Measurements from ENCODE around the gene MAST4. TPM values are rescaled to one million over a fixed set of nuclear protein-coding genes. Genes with fewer than 3 reads are reported as not detected.

Gene MAST4
- total and polyA plus RNA-seq, 5 donors, result 18.9 to 71.5 (median 52.4) TPM

DNA sequence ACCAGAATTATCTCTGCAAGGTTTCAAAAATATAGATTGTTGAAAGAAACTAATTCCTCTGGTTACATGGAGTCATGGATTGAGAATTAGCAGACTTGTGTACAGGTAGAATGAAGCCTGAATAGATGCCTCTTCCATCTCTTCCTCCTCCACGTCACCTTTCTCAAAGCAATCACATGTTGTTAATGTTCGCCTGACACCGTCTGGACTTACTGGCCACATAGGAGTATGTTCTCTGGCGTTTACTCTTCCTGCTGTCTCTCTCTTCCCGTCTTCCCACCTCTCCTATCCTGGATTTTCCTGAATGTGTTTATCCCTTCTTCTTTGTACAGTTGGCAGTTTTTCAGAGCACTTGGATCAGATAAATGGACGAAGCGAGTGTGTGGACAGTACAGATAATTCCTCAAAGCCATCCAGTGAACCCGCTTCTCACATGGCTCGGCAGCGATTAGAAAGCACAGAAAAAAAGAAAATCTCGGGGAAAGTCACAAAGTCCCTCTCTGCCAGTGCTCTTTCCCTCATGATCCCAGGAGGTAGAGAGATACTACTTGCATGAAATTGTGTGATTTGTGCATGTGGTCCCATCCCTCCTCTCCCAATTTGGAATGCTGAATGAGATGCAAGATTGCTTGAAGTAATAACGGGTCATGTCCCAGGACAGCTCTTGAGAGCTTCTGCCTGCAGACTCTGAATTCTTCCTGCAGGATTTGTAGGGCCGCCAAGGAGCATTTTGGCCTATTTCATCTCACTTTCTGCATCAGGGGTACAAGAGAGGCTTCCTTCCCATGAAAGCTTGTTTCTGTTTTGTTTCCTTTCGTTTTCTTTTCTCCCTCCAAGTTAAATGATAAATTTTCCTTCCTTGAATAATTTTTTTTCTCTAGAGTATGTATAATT is 553.1 kb downstream of the MAST4 start:
- DNase-seq (no peak), ATAC-seq (peak in 1 of 2 donors; percentile 41)
- intact Hi-C loops (cut with DNase I), result loop anchor here in 1 of 4 donors (5.0 kb wide), 1 partner anchor 147 kb away; no protein-coding TSS in a partner anchor
- Histone ChIP-seq H3K9me3 (ENCODE audit: control insufficient read depth, low read length) (no peaks in the 10 kb centered on the region), H3K27me3 (ENCODE audit: control insufficient read depth, insufficient read depth) (no peaks in the 10 kb centered on the region), H3K27ac (ENCODE audit: low read length) (no peak overlapping the region), H3K4me3 (ENCODE audit: low read length) (peak overlapping the region; percentile 27), H3K4me1 (ENCODE audit: control insufficient read depth, insufficient read depth, low read length) (no peaks in the 10 kb centered on the region)
- WGBS, result 54% methylated on average over 14 of the region's 14 CpGs

DNA sequence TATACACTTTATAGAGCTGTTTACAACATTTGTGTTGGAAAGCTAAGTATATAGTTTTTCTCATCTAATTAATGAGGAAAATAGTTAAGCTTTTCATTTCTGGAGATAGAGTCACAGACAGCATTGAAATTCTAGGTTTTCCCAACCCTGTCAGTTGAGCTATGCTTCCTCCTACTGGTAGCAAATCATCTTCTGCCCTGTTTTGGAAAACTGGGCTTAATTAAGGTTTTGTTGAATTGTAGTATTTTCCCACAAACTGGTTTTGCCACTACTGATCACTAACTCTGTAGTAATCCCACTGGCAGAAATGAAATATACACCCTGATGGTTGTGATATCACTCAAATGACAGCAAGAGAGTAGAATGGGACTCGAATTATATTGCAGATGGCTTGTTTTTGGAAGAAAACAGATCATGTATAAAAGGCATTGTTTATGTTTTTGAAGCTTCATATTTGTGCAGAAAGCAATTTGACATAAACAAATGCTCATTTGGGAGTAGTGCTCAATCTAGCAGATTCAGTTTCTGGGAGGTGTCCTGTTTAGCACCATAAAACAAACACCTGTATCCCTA is 553.8 kb downstream of the MAST4 start:
- WGBS, result 91% methylated on average over 1 of the region's 1 CpG
- Histone ChIP-seq H3K9me3 (ENCODE audit: control insufficient read depth, low read length) (no peaks in the 10 kb centered on the region), H3K4me3 (ENCODE audit: low read length) (no peak overlapping the region), H3K4me1 (ENCODE audit: control insufficient read depth, insufficient read depth, low read length) (no peaks in the 10 kb centered on the region), H3K27ac (ENCODE audit: low read length) (no peak overlapping the region), H3K27me3 (ENCODE audit: control insufficient read depth, insufficient read depth) (no peaks in the 10 kb centered on the region)
- ATAC-seq (peak; percentile 36 to 53), DNase-seq (no peak)
- intact Hi-C loops (cut with DNase I), result loop anchor here in 2 of 4 donors (5.0 to 10.0 kb wide), 3 partner anchors 55 to 335 kb away; no protein-coding TSS in a partner anchor

DNA sequence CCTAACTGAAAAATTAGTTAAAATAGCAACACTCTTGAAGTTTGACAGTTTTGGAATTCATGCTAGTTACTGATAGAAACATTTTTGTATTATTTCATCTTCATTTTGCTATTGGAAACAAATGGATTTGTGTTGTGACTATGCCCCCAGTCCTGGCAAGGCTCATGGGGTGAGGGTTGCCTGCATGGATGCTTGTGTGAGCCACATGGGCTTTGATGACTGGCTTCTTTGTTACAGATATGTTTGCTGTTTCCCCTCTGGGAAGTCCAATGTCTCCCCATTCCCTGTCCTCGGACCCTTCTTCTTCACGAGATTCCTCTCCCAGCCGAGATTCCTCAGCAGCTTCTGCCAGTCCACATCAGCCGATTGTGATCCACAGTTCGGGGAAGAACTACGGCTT is 556.2 kb downstream of the MAST4 start:
- no peak for DNase-seq
- intact Hi-C loops (cut with DNase I), result loop anchor here in 2 of 4 donors (10.0 kb wide), 2 partner anchors 52 to 338 kb away; no protein-coding TSS in a partner anchor
- 85% methylated on average over 6 of the region's 6 CpGs for WGBS

DNA sequence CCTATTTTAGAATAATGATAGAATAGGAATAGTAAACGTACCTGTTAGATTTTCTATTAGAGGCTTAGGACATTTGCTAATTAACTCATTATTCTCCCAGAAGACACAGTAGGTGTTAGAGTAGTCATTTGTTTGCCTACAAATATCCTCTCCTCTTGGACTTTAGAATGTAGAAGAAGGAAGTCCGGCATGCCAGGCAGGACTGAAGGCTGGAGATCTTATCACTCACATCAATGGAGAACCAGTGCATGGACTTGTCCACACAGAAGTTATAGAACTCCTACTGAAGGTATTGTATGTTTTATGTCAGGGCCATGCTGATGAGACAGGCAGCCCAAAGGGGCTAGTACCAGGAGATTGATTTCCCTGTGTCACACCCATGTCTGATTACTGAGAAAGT is 557.1 kb downstream of the MAST4 start:
- no peaks in the 10 kb centered on the region for H3K27me3 ChIP-seq (ENCODE audit: control insufficient read depth, insufficient read depth)
- no peaks in the 10 kb centered on the region for H3K9me3 ChIP-seq (ENCODE audit: control insufficient read depth, low read length)
- no peak for ATAC-seq
- no peak for DNase-seq
- no peak overlapping the region for H3K27ac ChIP-seq (ENCODE audit: low read length)
- no peaks in the 10 kb centered on the region for H3K4me1 ChIP-seq (ENCODE audit: control insufficient read depth, insufficient read depth, low read length)
- intact Hi-C loops (cut with DNase I), result loop anchor here in 2 of 4 donors (10.0 kb wide), 2 partner anchors 52 to 338 kb away; no protein-coding TSS in a partner anchor
- H3K4me3 ChIP-seq (ENCODE audit: low read length), result no peak overlapping the region
- 88% methylated on average over 2 of the region's 2 CpGs for WGBS

More for the DNA sequence above, 556.2 kb downstream of the MAST4 start:
- H3K4me3 ChIP-seq (ENCODE audit: low read length), result no peak overlapping the region
- H3K27ac ChIP-seq (ENCODE audit: low read length), result no peak overlapping the region
- H3K4me1 ChIP-seq (ENCODE audit: control insufficient read depth, insufficient read depth, low read length), result no peaks in the 10 kb centered on the region
- no peaks in the 10 kb centered on the region for H3K27me3 ChIP-seq (ENCODE audit: control insufficient read depth, insufficient read depth)
- no peaks in the 10 kb centered on the region for H3K9me3 ChIP-seq (ENCODE audit: control insufficient read depth, low read length)
- no peak for ATAC-seq

DNA sequence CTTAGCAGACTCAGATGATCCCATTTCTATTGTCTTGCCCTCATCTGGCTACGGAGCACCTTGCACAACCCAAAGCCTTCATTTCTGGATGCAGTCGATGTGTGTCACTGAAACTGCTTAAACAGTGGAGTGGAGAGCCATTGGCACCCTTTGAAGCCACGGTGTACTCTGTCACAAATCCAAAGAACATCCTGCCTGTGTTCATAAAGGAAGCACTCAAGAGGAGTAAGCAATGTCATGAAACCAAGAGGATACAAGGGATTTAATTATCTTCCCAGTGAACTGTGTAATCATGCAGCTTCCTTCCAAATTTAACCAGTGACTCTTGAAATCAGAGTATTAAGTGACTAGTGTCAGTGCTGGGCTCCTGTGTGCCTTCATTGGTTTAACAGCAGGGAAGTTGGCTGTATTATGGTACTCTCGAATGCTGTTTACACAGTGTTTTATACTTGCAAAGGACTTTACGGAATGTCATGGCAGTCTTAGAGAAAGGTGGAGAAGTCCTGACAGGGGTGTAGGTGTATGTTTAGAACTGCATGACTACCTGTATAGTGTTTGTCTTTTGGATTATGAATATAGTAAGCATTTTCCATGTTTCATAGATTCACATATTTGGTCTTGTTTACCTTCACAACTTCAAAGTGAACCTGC is 558.5 kb downstream of the MAST4 start:
- no peaks in the 10 kb centered on the region for H3K4me1 ChIP-seq (ENCODE audit: control insufficient read depth, insufficient read depth, low read length)
- intact Hi-C loops (cut with DNase I), result loop anchor here in 2 of 4 donors (10.0 kb wide), 2 partner anchors 50 to 340 kb away; no protein-coding TSS in a partner anchor

DNA sequence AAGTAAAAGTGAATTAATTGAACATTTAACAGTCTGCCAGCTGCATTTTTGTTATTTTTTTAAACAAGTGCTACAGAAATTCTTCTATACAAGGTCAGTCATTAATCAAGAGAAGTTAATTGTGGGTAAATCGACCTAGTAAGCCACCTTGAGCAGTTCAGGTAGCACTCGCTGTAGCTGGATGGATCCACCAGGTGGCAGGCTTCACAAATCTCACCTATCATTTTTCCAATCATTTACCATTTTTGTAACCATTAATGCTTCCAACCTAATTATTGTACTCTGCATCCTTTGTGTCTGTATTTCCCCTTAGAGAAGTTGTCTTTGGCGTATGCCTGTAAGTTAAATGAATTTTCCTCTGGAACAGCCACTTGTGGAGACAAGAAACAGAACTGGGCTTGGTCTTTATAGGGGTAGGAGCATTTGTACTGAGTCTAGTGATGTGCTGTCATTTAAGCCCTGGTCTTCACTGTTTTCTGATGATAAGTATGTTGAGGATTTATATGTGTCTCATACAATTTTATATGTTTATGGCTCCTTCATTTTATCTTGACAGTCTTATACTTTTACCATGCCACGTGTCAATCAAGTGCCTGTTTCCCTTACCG is 560.9 kb downstream of the MAST4 start:
- Histone ChIP-seq H3K4me3 (ENCODE audit: low read length) (no peak overlapping the region), H3K27me3 (ENCODE audit: control insufficient read depth, insufficient read depth) (no peaks in the 10 kb centered on the region), H3K27ac (ENCODE audit: low read length) (no peak overlapping the region), H3K4me1 (ENCODE audit: control insufficient read depth, insufficient read depth, low read length) (no peaks in the 10 kb centered on the region), H3K9me3 (ENCODE audit: control insufficient read depth, low read length) (no peaks in the 10 kb centered on the region)
- ATAC-seq, result no peak
- WGBS, result 70% methylated on average over 5 of the region's 5 CpGs
- peak in 1 of 3 donors; percentile 64 for DNase-seq
- intact Hi-C loops (cut with DNase I), result loop anchor here in 2 of 4 donors (2.0 to 10.0 kb wide), 3 partner anchors 48 to 342 kb away; no protein-coding TSS in a partner anchor

More for the DNA sequence above, 558.5 kb downstream of the MAST4 start:
- DNase-seq, result no peak
- H3K4me3 ChIP-seq (ENCODE audit: low read length), result no peak overlapping the region
- H3K27ac ChIP-seq (ENCODE audit: low read length), result peak overlapping the region; percentile 79
- 52% methylated on average over 5 of the region's 5 CpGs for WGBS
- no peaks in the 10 kb centered on the region for H3K27me3 ChIP-seq (ENCODE audit: control insufficient read depth, insufficient read depth)
- no peaks in the 10 kb centered on the region for H3K9me3 ChIP-seq (ENCODE audit: control insufficient read depth, low read length)
- ATAC-seq, result peak; percentile 64 to 79

DNA sequence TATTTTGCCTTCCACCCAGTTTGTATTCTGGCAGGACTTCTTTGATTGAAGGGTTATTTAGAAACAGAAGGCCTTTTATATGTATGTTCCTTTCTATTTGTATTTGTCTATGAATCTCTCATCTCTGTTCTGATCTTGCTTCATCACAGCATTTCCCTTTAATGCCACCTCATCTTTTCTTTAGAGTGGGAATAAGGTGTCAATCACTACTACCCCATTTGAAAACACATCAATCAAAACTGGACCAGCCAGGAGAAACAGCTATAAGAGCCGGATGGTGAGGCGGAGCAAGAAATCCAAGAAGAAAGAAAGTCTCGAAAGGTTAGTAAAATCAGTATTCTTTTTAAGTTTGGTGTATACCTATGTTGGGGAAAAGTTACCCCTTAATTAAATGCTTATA is 564.1 kb downstream of the MAST4 start:
- no peak overlapping the region for H3K4me3 ChIP-seq (ENCODE audit: low read length)
- ATAC-seq, result no peak
- H3K27ac ChIP-seq (ENCODE audit: low read length), result no peak overlapping the region
- no peaks in the 10 kb centered on the region for H3K27me3 ChIP-seq (ENCODE audit: control insufficient read depth, insufficient read depth)
- no peak for DNase-seq
- intact Hi-C loops (cut with DNase I), result no loop called here
- WGBS, result 95% methylated on average over 3 of the region's 3 CpGs
- no peaks in the 10 kb centered on the region for H3K4me1 ChIP-seq (ENCODE audit: control insufficient read depth, insufficient read depth, low read length)
- H3K9me3 ChIP-seq (ENCODE audit: control insufficient read depth, low read length), result no peaks in the 10 kb centered on the region

DNA sequence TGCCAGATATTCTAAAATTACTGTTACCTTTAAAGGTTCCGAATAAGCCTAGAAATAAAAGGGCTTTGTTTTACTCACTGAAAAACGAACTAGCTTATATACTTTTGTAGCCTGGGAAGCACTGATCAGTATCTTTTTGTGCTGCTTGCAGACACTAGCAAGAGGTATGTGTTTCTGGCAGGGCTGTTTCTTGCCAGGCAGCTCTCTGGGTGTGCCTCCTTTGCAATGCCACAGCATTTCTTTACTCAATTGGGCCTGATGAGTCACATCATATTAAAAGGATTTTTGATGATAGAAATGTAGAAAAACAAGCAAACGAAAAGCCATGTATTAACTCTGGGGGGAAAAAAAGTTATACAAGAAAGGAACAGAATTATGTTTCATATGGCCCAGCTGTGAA is 564.8 kb downstream of the MAST4 start:
- no peak overlapping the region for H3K4me3 ChIP-seq (ENCODE audit: low read length)
- H3K27me3 ChIP-seq (ENCODE audit: control insufficient read depth, insufficient read depth), result no peaks in the 10 kb centered on the region
- no peak overlapping the region for H3K27ac ChIP-seq (ENCODE audit: low read length)
- DNase-seq (no peak), ATAC-seq (no peak)
- no peaks in the 10 kb centered on the region for H3K9me3 ChIP-seq (ENCODE audit: control insufficient read depth, low read length)
- no peaks in the 10 kb centered on the region for H3K4me1 ChIP-seq (ENCODE audit: control insufficient read depth, insufficient read depth, low read length)
- WGBS, result 75% methylated on average over 3 of the region's 3 CpGs
- intact Hi-C loops (cut with DNase I), result no loop called here

DNA sequence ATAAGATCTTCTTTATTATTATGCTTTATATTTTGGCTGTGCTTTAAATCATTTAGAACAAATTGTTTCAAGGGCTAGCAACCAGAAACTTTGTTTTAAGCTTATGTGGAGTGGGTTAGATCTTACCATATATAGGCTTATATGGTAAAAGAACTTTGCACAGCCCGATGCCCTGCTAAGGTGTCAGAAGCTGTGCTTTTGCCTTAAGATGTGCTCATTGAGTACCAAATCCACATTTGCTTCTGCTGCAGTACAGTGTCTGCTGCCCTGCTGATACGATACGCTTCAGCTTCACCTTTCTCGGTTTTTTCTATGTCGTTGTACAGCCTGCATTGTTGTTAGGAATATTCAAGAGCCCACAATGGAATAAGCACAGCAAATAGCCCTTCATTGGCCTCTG is 565.6 kb downstream of the MAST4 start:
- Histone ChIP-seq H3K27me3 (ENCODE audit: control insufficient read depth, insufficient read depth) (no peaks in the 10 kb centered on the region), H3K9me3 (ENCODE audit: control insufficient read depth, low read length) (no peaks in the 10 kb centered on the region), H3K4me1 (ENCODE audit: control insufficient read depth, insufficient read depth, low read length) (no peaks in the 10 kb centered on the region), H3K27ac (ENCODE audit: low read length) (no peak overlapping the region), H3K4me3 (ENCODE audit: low read length) (no peak overlapping the region)
- intact Hi-C loops (cut with DNase I), result no loop called here
- WGBS, result 94% methylated on average over 5 of the region's 5 CpGs
- DNase-seq, result no peak
- no peak for ATAC-seq

DNA sequence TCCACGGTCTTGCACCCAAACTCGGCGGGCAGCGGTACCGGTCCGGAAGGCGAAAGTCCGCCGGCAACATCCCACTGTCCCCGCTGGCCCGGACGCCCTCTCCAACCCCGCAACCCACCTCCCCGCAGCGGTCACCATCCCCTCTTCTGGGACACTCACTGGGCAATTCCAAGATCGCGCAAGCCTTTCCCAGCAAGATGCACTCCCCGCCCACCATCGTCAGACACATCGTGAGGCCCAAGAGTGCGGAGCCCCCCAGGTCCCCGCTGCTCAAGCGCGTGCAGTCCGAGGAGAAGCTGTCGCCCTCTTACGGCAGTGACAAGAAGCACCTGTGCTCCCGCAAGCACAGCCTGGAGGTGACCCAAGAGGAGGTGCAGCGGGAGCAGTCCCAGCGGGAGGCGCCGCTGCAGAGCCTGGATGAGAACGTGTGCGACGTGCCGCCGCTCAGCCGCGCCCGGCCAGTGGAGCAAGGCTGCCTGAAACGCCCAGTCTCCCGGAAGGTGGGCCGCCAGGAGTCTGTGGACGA is 567.1 kb downstream of the MAST4 start:
- Histone ChIP-seq H3K27ac (ENCODE audit: low read length) (no peak overlapping the region), H3K4me1 (ENCODE audit: control insufficient read depth, insufficient read depth, low read length) (no peaks in the 10 kb centered on the region), H3K4me3 (ENCODE audit: low read length) (no peak overlapping the region), H3K27me3 (ENCODE audit: control insufficient read depth, insufficient read depth) (no peaks in the 10 kb centered on the region), H3K9me3 (ENCODE audit: control insufficient read depth, low read length) (no peaks in the 10 kb centered on the region)
- peak in 2 of 3 donors; percentile 48 to 57 for DNase-seq
- intact Hi-C loops (cut with DNase I), result no loop called here
- ATAC-seq, result no peak
- 96% methylated on average over 44 of the region's 44 CpGs for WGBS

Data from right cardiac atrium (tissue), 5 donors.